GM12892 (cell line): Measurements from ENCODE around the gene SCUBE3.

Experiments
- POLR2A ChIP-seq: IDR thresholded peaks from 2 replicates; pipeline ENCODE4 v1.6.1; 2011; ENCODE audit warnings: low read depth, low read length, control low read depth
- POLR2AphosphoS5 ChIP-seq: IDR thresholded peaks from 2 replicates; pipeline ENCODE4 v1.6.1; 2011; ENCODE audit warnings: low read depth, low read length, control low read depth
- TAF1 ChIP-seq: IDR thresholded peaks from 2 replicates; pipeline ENCODE4 v1.6.1; 2011; ENCODE audit warnings: low read depth, mild to moderate bottlenecking, control low read depth, low read length, borderline replicate concordance

DNA sequence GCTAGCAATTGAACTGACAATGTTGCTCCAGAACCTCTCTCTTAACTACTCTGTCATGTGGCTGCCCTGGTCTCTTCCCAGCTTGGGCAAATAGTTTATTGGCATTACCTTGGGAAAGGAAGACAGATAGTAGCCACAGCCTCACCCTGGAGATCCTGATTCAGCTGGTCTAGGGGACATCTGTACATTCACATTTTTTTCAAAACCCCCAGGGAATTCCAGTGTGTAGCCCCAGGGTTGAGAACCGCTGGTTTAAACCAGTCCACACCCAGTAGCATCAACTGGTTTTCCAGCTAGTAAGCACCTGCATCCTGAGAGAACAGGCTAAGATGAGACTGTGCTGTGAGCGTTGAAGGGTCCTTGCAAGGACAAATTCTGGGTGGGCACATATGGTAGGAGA is 9.6 kb downstream of the SCUBE3 start:
- no peak for TF ChIP-seq POLR2A
- no peak for TF ChIP-seq POLR2AphosphoS5
- no peak for TF ChIP-seq TAF1
